Chondrocyte (in vitro differentiated cells): ENCODE measurements around the gene GAK. TPM values are rescaled to one million over a fixed set of nuclear protein-coding genes. Genes with fewer than 3 reads are reported as not detected.

Experiments used
- DNase-seq: peaks from one replicate; pipeline ENCODE4 v3.0.0; 2021; ENCODE audit warnings: mixed read lengths, low spot score
- H3K27ac Mint-ChIP-seq: one replicate; pipeline ENCODE4 v1.8.0; 2021; ENCODE audit warnings: mild to moderate bottlenecking, moderate library complexity, mixed read lengths; ENCODE audit not compliant: unreplicated experiment
- H3K27me3 Mint-ChIP-seq: 2 replicates; pipeline ENCODE4 v1.8.0; 2021; ENCODE audit warnings: low read depth, mixed read lengths
- H3K36me3 Mint-ChIP-seq: 2 replicates; pipeline ENCODE4 v1.8.0; 2021; ENCODE audit warnings: low read depth, mixed read lengths
- H3K4me1 Mint-ChIP-seq: 2 replicates; pipeline ENCODE4 v1.8.0; 2021; ENCODE audit warnings: low read depth, mild to moderate bottlenecking, mixed read lengths
- H3K4me3 Mint-ChIP-seq: one replicate; pipeline ENCODE4 v1.8.0; 2021; ENCODE audit warnings: mild to moderate bottlenecking, moderate library complexity, mixed read lengths; ENCODE audit not compliant: unreplicated experiment
- H3K9me3 Mint-ChIP-seq: 2 replicates; pipeline ENCODE4 v1.8.0; 2021; ENCODE audit warnings: low read depth, mixed read lengths
- CTCF ChIP-seq: fragments of 200-600 bp; sonication (generic); IDR thresholded peaks from 2 replicates; pipeline ENCODE4 v1.5.0; 2021; ENCODE audit warnings: antibody characterized with exemption, mild to moderate bottlenecking, moderate library complexity
- total RNA-seq: library from RNA; stranded (reverse); gene quantifications from 3 replicates; pipeline ENCODE4 v1.2.1, GENCODE V29; 2021

The GAK gene
- total RNA-seq, 1 donor from 2014 or later = 61.4 TPM

- Mint-ChIP-seq H3K36me3 (peaks cover 7% of the 10 kb centered on the region), H3K27me3 (no peaks in the 10 kb centered on the region), H3K27ac (no peak overlapping the region), H3K9me3 (no peaks in the 10 kb centered on the region), H3K4me1 (peaks cover 3% of the 10 kb centered on the region), H3K4me3 (no peak overlapping the region)
- DNase-seq = no peak
- TF ChIP-seq CTCF = no peak
Measured at GRCh38 chr4:903066-904046, 28.8 kb downstream of the GAK start.

- H3K4me3 Mint-ChIP-seq = no peak overlapping the region
- no peaks in the 10 kb centered on the region for H3K27me3 Mint-ChIP-seq
- no peak for TF ChIP-seq CTCF
- H3K9me3 Mint-ChIP-seq = no peaks in the 10 kb centered on the region
- DNase-seq = no peak
- H3K27ac Mint-ChIP-seq = no peak overlapping the region
- H3K36me3 Mint-ChIP-seq = peaks cover 10% of the 10 kb centered on the region
- H3K4me1 Mint-ChIP-seq = peaks cover 3% of the 10 kb centered on the region
Measured at GRCh38 chr4:901192-901910, 30.8 kb downstream of the GAK start.

DNA sequence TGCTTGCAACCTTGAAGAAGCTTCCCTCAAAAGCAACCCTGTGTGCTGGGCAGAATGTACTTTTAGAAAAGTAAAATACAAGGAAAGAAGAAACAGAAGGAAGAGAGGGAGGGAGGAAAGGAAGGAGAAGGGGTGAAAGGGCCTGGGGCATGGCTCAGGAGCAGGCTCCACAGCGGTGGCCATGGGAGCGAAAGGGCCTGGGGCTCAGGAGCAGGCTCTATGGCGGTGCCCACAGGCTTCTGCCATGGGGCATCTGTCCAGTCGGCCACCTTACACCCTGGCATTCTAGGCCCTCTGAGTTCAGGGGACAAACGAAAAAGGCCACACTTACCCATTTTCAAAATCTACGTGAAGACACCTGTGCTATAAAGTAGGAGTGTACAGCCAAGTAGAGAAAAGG lies 31.4 kb downstream of the GAK start:
- no peaks in the 10 kb centered on the region for H3K27me3 Mint-ChIP-seq
- peaks cover 3% of the 10 kb centered on the region for H3K4me1 Mint-ChIP-seq
- H3K9me3 Mint-ChIP-seq = no peaks in the 10 kb centered on the region
- H3K27ac Mint-ChIP-seq = no peak overlapping the region
- peaks cover 10% of the 10 kb centered on the region for H3K36me3 Mint-ChIP-seq
- TF ChIP-seq CTCF = no peak
- DNase-seq = no peak
- no peak overlapping the region for H3K4me3 Mint-ChIP-seq

DNA sequence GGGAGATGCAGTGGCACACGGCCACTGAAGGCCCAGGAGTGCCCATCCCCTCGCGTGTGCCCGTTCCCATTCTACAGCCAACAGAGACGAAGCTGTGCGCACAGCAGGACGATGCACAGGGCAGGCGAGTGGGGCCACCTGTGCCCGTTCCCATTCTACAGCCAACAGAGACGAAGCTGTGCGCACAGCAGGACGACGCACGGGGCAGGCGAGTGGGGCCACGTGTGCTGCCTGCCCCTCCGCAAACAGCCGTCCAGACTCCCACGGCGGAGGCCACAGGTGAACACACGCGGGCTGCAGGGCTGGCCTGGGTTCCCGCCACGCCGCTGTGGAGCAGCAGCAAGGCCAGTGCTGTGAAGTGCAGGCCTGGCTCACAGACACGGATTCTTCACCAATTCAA lies 32.0 kb downstream of the GAK start:
- H3K4me3 Mint-ChIP-seq = no peak overlapping the region
- no peaks in the 10 kb centered on the region for H3K27me3 Mint-ChIP-seq
- H3K36me3 Mint-ChIP-seq = peaks cover 10% of the 10 kb centered on the region
- H3K9me3 Mint-ChIP-seq = no peaks in the 10 kb centered on the region
- DNase-seq = no peak
- H3K27ac Mint-ChIP-seq = no peak overlapping the region
- H3K4me1 Mint-ChIP-seq = peaks cover 3% of the 10 kb centered on the region
- TF ChIP-seq CTCF = no peak

- Mint-ChIP-seq H3K9me3 (no peaks in the 10 kb centered on the region), H3K27ac (no peak overlapping the region), H3K4me3 (no peak overlapping the region), H3K36me3 (peaks cover 10% of the 10 kb centered on the region), H3K27me3 (no peaks in the 10 kb centered on the region), H3K4me1 (peaks cover 3% of the 10 kb centered on the region)
- TF ChIP-seq CTCF = no peak
- DNase-seq = no peak
Measured at GRCh38 chr4:899556-899906, 32.6 kb downstream of the GAK start.
